Upper lobe of right lung (tissue), 1 donor: ENCODE measurements around the gene BCL7B. TPM values are rescaled to one million over a fixed set of nuclear protein-coding genes. Genes with fewer than 3 reads are reported as not detected.

Source experiments
- ATAC-seq: fragments of 200-7000 bp; cut with Tn5 transposase; one replicate; pipeline ENCODE4 v1.9.1; 2020; ENCODE audit warnings: mild to moderate bottlenecking, moderate library complexity
- DNase-seq: peaks from one replicate; pipeline ENCODE4 v3.0.0-alpha.2; 2020
- H3K27ac ChIP-seq: fragments of 200-600 bp; one replicate; pipeline ENCODE4 v1.8.0; 2022
- H3K27me3 ChIP-seq: fragments of 200-600 bp; one replicate; pipeline ENCODE4 v1.8.0; 2022; ENCODE audit warnings: mild to moderate bottlenecking
- H3K36me3 ChIP-seq: fragments of 200-600 bp; one replicate; pipeline ENCODE4 v1.8.0; 2022
- H3K4me1 ChIP-seq: fragments of 200-600 bp; one replicate; pipeline ENCODE4 v1.8.0; 2022
- H3K4me3 ChIP-seq: fragments of 200-600 bp; one replicate; pipeline ENCODE4 v1.8.0; 2022; ENCODE audit warnings: mild to moderate bottlenecking
- H3K9me3 ChIP-seq: fragments of 200-600 bp; one replicate; pipeline ENCODE4 v1.8.0; 2022
- CTCF ChIP-seq: fragments of 200-600 bp; IDR thresholded peaks from one replicate; pipeline ENCODE4 v1.8.0; 2022; ENCODE audit warnings: antibody characterized with exemption
- intact Hi-C: fragments of 100-400 bp; cut with DNase I; formaldehyde crosslinking; loops from one replicate; pipeline ENCODE4 v1.11.0; 2022
- total RNA-seq: library from RNA; stranded (reverse); fragmentation: NEBNext Ultra II Directional; extraction: Animal tissue kit (Norgen Biotek cat#: 25700); gene quantifications from one replicate; pipeline ENCODE4 v1.2.1, GENCODE V29; 2021
- donor health status: DM: no; HTN: yes; CAD: no; lungs with severe emphysema.

The BCL7B gene
- total RNA-seq, 1 donor from 2014 or later: 71.8 TPM

GRCh38 chr7:73512018-73512780 lies 45.3 kb downstream of the BCL7B start:
- intact Hi-C loops: no loop called here

GRCh38 chr7:73509463-73509862 lies 48.0 kb downstream of the BCL7B start:
- no peak overlapping the region for H3K27ac ChIP-seq
- DNase-seq: peak; percentile 79
- H3K4me1 ChIP-seq: peaks cover 4% of the 10 kb centered on the region
- TF ChIP-seq CTCF: no peak
- intact Hi-C loops: no loop called here
- peak; percentile 93 for ATAC-seq
- H3K4me3 ChIP-seq: no peak overlapping the region
- no peaks in the 10 kb centered on the region for H3K27me3 ChIP-seq
- H3K9me3 ChIP-seq: no peaks in the 10 kb centered on the region
- peaks cover 98% of the 10 kb centered on the region for H3K36me3 ChIP-seq

More at GRCh38 chr7:73512018-73512780, 45.3 kb downstream of the BCL7B start:
- ATAC-seq (no peak), DNase-seq (no peak)
- Histone ChIP-seq H3K27ac (no peak overlapping the region), H3K4me1 (peaks cover 10% of the 10 kb centered on the region), H3K27me3 (no peaks in the 10 kb centered on the region), H3K36me3 (peaks cover 98% of the 10 kb centered on the region), H3K9me3 (no peaks in the 10 kb centered on the region), H3K4me3 (no peak overlapping the region)
- TF ChIP-seq CTCF: no peak

- intact Hi-C loops: no loop called here
- Histone ChIP-seq H3K4me3 (no peak overlapping the region), H3K9me3 (no peaks in the 10 kb centered on the region), H3K27me3 (no peaks in the 10 kb centered on the region), H3K4me1 (peaks cover 4% of the 10 kb centered on the region), H3K27ac (no peak overlapping the region), H3K36me3 (peaks cover 100% of the 10 kb centered on the region)
- ATAC-seq (no peak), DNase-seq (no peak)
- TF ChIP-seq CTCF: no peak
Observed at GRCh38 chr7:73507556-73507955, 49.9 kb downstream of the BCL7B start.

GRCh38 chr7:73504920-73505319 lies 52.6 kb downstream of the BCL7B start:
- H3K9me3 ChIP-seq: no peaks in the 10 kb centered on the region
- no peaks in the 10 kb centered on the region for H3K27me3 ChIP-seq
- H3K4me1 ChIP-seq: no peaks in the 10 kb centered on the region
- DNase-seq: no peak
- no peak overlapping the region for H3K4me3 ChIP-seq
- no peak for ATAC-seq
- no peak overlapping the region for H3K27ac ChIP-seq
- H3K36me3 ChIP-seq: peaks cover 100% of the 10 kb centered on the region
- intact Hi-C loops: no loop called here
- TF ChIP-seq CTCF: no peak

GRCh38 chr7:73504017-73504416 lies 53.5 kb downstream of the BCL7B start:
- ATAC-seq (no peak), DNase-seq (no peak)
- Histone ChIP-seq H3K36me3 (peaks cover 100% of the 10 kb centered on the region), H3K27me3 (no peaks in the 10 kb centered on the region), H3K9me3 (no peaks in the 10 kb centered on the region), H3K4me3 (no peak overlapping the region), H3K27ac (no peak overlapping the region), H3K4me1 (no peaks in the 10 kb centered on the region)
- intact Hi-C loops: no loop called here
- TF ChIP-seq CTCF: no peak

- DNase-seq (no peak), ATAC-seq (no peak)
- H3K27me3 ChIP-seq: no peaks in the 10 kb centered on the region
- intact Hi-C loops: no loop called here
- TF ChIP-seq CTCF: no peak
- H3K36me3 ChIP-seq: peaks cover 100% of the 10 kb centered on the region
- no peak overlapping the region for H3K27ac ChIP-seq
- no peaks in the 10 kb centered on the region for H3K4me1 ChIP-seq
- H3K4me3 ChIP-seq: no peak overlapping the region
- no peaks in the 10 kb centered on the region for H3K9me3 ChIP-seq
Observed at GRCh38 chr7:73503229-73503628, 54.3 kb downstream of the BCL7B start.
